ENCODE data around the gene NTRK3. TPM values are rescaled to one million over a fixed set of nuclear protein-coding genes. Genes with fewer than 3 reads are reported as not detected.

The NTRK3 gene
- total and polyA plus RNA-seq, 12 donors, result 0.45 to 5.6 (median 2.3) TPM

DNA sequence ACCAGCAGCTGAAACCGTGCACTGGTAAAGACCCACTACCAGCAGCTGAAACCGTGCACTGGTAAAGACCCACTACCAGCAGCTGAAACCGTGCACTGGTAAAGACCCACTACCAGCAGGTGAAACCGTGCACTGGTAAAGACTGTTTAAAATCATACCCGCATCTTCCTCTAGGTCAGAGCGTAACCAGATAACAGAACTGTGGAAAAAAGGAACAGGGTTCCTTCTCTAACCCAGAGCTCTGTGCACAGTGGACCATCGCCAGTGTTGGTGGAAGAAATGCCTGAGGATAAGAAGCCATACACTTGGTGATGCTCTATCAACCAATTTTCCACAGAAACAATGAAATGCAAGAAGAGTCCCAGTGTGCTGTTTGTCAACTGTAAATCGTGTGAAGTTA, 243.4 kb downstream of the NTRK3 start:
- H3K9me3 ChIP-seq, result no peaks in the 10 kb centered on the region
- peaks cover 0 to 2% (median 0%) of the 10 kb centered on the region in 7 donors for H3K27me3 ChIP-seq
- WGBS, 2 donors, result 92 to 94% methylated on average over 7 of the region's 8 CpGs
- peaks cover 0 to 15% (median 8%) of the 10 kb centered on the region in 9 donors for H3K4me1 ChIP-seq
- ATAC-seq (no peak), DNase-seq (no peak)
- intact Hi-C loops (cut with DNase I), result loop anchor here in 2 of 10 donors (10.0 kb wide), 2 partner anchors 138 to 158 kb away; no protein-coding TSS in a partner anchor
- no peak overlapping the region for H3K27ac ChIP-seq
- H3K36me3 ChIP-seq, result no peaks in the 10 kb centered on the region
- TF ChIP-seq, protein P1, sequence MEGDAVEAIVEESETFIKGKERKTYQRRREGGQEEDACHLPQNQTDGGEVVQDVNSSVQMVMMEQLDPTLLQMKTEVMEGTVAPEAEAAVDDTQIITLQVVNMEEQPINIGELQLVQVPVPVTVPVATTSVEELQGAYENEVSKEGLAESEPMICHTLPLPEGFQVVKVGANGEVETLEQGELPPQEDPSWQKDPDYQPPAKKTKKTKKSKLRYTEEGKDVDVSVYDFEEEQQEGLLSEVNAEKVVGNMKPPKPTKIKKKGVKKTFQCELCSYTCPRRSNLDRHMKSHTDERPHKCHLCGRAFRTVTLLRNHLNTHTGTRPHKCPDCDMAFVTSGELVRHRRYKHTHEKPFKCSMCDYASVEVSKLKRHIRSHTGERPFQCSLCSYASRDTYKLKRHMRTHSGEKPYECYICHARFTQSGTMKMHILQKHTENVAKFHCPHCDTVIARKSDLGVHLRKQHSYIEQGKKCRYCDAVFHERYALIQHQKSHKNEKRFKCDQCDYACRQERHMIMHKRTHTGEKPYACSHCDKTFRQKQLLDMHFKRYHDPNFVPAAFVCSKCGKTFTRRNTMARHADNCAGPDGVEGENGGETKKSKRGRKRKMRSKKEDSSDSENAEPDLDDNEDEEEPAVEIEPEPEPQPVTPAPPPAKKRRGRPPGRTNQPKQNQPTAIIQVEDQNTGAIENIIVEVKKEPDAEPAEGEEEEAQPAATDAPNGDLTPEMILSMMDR (IDR thresholded peaks at IDR 0.05), result no peak
- no peak overlapping the region for H3K4me3 ChIP-seq

DNA sequence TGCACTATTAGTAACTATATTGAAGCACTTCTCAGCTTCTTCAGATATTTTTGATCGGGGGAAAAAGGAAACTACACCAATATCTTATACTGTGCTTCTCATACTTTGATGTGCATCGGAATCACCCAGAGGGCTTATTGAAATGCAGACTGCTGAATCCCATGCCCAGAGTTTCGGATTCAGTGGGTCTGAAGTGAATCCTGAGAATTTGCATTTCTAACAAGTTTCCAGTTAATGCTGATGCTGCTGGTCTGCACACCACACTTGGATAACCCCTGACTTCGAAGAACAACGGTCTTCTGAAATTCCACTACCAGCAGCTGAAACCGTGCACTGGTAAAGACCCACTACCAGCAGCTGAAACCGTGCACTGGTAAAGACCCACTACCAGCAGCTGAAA, 243.9 kb downstream of the NTRK3 start:
- ATAC-seq, result no peak
- Histone ChIP-seq H3K27me3 (no peaks in the 10 kb centered on the region), H3K27ac (no peak overlapping the region), H3K9me3 (no peaks in the 10 kb centered on the region), H3K4me3 (no peak overlapping the region), H3K4me1 (peaks cover 0 to 15% (median 8%) of the 10 kb centered on the region in 9 donors), H3K36me3 (no peaks in the 10 kb centered on the region)
- DNase-seq, result no peak
- TF ChIP-seq, protein P1 (IDR thresholded peaks at IDR 0.05), result no peak
- 82 to 87% methylated on average over 7 of the region's 7 CpGs for WGBS, 2 donors
- intact Hi-C loops (cut with DNase I), result loop anchor here in 2 of 10 donors (10.0 kb wide), 2 partner anchors 138 to 158 kb away; no protein-coding TSS in a partner anchor

DNA sequence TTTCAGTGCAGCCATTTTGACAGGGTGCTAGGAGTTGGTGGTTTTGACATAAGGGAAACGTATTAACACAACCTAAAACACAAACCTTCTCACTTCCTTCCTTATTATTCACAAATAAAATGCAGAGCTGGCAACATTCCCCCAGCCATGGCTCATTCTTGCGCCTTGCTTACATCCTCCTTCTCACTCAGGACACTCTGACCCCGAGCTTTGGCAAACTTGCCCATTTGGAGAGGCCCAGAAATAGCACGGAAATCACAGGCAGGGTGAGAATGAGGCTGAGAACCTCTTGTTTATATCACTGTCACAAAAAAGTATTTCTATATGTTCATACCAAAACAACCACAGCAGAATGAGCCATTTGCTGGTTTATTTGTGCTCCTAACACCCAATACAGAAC, 244.3 kb downstream of the NTRK3 start:
- TF ChIP-seq, protein P1 (IDR thresholded peaks at IDR 0.05), result no peak
- Histone ChIP-seq H3K9me3 (no peaks in the 10 kb centered on the region), H3K27ac (no peak overlapping the region), H3K4me3 (no peak overlapping the region), H3K36me3 (no peaks in the 10 kb centered on the region), H3K27me3 (no peaks in the 10 kb centered on the region), H3K4me1 (peaks cover 0 to 15% (median 8%) of the 10 kb centered on the region in 9 donors)
- ATAC-seq (peak in 7 of 8 donors; percentile 41 to 82 (median 75)), DNase-seq (peak; percentile 25 to 41)
- 26 to 31% methylated on average over 4 of the region's 4 CpGs for WGBS, 2 donors
- intact Hi-C loops (cut with DNase I), result loop anchor here in 2 of 10 donors (10.0 kb wide), 2 partner anchors 137 to 157 kb away; no protein-coding TSS in a partner anchor

DNA sequence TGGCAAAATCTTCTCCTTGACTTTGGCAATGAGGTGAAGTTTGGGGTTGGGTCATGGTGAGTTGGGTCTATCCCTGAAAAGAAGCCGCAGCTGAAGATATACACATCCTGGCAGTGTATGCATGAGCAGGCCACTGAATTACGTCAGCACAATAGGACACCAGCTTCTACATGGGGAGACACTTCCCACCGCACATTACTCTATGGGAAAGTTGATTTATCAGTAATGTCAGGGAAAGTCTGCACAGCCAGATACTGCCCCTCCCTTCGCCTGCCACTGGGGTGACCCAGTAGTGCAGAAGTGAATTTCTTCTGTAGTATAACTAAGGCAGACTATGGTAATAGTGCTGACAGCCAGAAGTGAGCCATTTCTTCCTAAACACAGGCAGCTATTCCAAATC, 245.0 kb downstream of the NTRK3 start:
- H3K27ac ChIP-seq, result no peak overlapping the region
- DNase-seq (no peak), ATAC-seq (no peak)
- H3K36me3 ChIP-seq, result no peaks in the 10 kb centered on the region
- no peaks in the 10 kb centered on the region for H3K27me3 ChIP-seq
- TF ChIP-seq, protein P1 (IDR thresholded peaks at IDR 0.05), result no peak
- no peak overlapping the region for H3K4me3 ChIP-seq
- peaks cover 0 to 15% (median 8%) of the 10 kb centered on the region in 9 donors for H3K4me1 ChIP-seq
- WGBS, 2 donors, result 92% methylated on average over 4 of the region's 4 CpGs
- intact Hi-C loops (cut with DNase I), result loop anchor here in 2 of 10 donors (10.0 kb wide), 2 partner anchors 137 to 157 kb away; no protein-coding TSS in a partner anchor
- no peaks in the 10 kb centered on the region for H3K9me3 ChIP-seq
